Omental fat pad (tissue), 4 donors: ENCODE results near the gene GART. TPM values are rescaled to one million over a fixed set of nuclear protein-coding genes. Genes with fewer than 3 reads are reported as not detected.

Source experiments
- ATAC-seq: fragments of 150-250 bp; one replicate; pipeline ENCODE4 v1.9.1; 2016; ENCODE audit warnings: mild to moderate bottlenecking, moderate library complexity; ENCODE audit not compliant: low FRiP score
- DNase-seq: peaks from one replicate; pipeline ENCODE4 v3.0.0-alpha.2; 2019; ENCODE audit warnings: low spot score
- total RNA-seq, 4 donors: library from RNA; depleted of rRNA; stranded (reverse); fragments of >200 nt; gene quantifications; one replicate each; pipeline ENCODE4 v1.1.0, GENCODE V29; 2016
- TF ChIP-seq, protein P1 (sequence below), 3 donors: fragments of 450-650 bp; IDR thresholded peaks; one replicate each; pipeline ENCODE4 v1.5.1; 2016 to 2017; ENCODE audit warnings: antibody characterized with exemption in 3 of 3, mild to moderate bottlenecking in 3 of 3, moderate library complexity in 2 of 3

The GART gene
- total RNA-seq, 4 donors from 2014 or later = 102 to 208 (median 127) TPM

DNA sequence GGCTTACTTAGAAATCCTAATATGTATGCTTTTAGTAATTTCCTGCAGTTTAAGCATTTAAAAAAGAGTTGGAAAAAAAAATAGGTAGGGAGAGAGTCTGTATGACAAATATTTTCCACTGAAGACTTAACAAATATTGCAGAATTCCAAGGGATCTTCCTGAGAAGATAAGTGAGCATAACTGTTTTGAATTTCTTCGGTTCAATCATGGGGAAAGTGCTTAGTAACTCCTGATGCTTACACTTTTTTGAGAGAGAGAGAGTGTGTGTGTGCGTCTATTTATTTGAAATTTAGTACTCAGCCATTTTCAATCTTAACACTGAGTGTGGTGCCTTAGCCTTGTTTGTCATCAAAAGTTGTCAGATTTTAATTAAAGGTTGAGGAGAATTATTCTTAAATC is 19.5 kb upstream of the GART start:
- TF ChIP-seq, protein P1, sequence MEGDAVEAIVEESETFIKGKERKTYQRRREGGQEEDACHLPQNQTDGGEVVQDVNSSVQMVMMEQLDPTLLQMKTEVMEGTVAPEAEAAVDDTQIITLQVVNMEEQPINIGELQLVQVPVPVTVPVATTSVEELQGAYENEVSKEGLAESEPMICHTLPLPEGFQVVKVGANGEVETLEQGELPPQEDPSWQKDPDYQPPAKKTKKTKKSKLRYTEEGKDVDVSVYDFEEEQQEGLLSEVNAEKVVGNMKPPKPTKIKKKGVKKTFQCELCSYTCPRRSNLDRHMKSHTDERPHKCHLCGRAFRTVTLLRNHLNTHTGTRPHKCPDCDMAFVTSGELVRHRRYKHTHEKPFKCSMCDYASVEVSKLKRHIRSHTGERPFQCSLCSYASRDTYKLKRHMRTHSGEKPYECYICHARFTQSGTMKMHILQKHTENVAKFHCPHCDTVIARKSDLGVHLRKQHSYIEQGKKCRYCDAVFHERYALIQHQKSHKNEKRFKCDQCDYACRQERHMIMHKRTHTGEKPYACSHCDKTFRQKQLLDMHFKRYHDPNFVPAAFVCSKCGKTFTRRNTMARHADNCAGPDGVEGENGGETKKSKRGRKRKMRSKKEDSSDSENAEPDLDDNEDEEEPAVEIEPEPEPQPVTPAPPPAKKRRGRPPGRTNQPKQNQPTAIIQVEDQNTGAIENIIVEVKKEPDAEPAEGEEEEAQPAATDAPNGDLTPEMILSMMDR (IDR thresholded peaks at IDR 0.05) = no peak
- no peak for ATAC-seq
- DNase-seq = no peak

DNA sequence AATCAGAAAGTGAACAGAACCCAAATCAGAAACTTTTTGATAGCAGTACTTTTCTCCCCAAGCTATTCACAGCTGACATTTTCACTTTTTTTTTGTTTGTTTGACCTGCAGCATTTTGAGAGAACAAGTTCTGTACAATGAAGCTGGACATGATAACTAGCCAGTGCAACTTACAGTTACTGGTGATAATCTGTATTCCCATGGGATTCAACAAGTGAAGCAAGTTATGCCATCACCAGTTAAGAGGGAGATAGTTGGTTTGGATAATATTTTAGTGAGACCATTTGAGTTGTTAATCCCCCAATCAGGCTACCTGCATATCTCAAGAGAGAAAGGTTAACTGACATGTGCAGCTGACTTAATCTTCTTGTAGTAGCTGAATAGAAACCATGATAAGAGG is 19.0 kb upstream of the GART start:
- DNase-seq (no peak), ATAC-seq (no peak)
- TF ChIP-seq, protein P1 (IDR thresholded peaks at IDR 0.05) = no peak

DNA sequence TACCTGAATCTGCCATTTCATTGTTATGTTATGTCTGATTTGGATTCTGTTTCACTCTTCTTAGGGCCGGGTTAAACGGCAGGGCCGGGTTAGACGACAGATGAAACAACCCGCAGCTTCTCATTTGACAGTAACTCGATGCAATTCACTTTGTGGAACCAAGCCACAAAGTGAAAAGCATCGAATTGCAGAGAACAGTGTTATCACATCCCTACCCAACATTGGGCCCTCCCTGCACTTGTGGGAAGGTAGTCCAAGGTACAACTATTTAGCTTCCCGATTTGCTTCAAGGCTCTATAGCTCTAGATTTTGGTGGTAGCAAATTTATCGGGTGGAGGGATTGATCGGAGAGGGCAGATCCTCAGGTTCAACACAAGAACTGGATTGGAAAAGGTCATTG is 17.9 kb upstream of the GART start:
- TF ChIP-seq, protein P1 (IDR thresholded peaks at IDR 0.05) = no peak
- no peak for ATAC-seq
- DNase-seq = no peak

DNA sequence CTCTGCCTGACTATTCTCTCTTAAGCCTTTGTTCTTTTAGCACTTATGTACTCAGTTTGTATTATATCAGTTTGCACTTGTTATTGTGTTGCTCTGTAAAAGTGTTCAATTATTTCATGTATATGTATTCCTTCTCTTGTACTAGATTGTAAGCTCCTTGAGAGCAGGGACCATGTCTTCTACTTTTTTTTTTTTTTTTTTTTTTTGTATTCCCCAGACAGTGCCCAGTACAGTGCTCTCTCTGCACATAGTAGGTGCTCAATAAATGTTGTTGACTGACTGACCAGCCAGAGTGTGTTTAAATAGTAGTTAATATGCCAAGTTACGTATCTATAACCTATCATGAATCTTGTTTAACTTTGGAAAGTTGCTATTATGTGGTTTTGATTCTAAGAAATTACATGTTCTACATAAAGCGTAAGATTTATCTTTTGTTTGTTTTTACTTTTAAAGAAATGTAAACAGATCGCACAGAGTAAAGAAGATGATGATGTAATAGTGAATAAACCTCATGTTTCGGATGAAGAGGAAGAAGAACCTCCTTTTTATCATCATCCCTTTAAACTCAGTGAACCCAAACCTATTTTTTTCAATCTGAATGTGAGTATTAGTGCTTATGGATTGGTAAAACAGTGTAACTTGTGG is 17.0 kb upstream of the GART start:
- ATAC-seq = no peak
- no peak for DNase-seq
- TF ChIP-seq, protein P1 (IDR thresholded peaks at IDR 0.05) = no peak

- DNase-seq = no peak
- TF ChIP-seq, protein P1 (IDR thresholded peaks at IDR 0.05) = no peak
- ATAC-seq = no peak
Measured at GRCh38 chr21:33557447-33557846, 15.5 kb upstream of the GART start.

DNA sequence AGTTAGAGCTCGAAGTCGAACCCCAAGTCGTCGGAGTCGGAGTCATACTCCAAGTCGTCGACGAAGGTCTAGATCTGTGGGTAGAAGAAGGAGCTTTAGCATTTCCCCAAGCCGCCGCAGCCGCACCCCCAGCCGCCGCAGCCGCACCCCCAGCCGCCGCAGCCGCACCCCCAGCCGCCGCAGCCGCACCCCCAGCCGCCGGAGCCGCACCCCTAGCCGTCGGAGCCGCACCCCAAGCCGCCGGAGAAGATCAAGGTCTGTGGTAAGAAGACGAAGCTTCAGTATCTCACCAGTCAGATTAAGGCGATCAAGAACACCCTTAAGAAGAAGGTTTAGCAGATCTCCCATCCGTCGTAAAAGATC is 13.0 kb upstream of the GART start:
- no peak for DNase-seq
- TF ChIP-seq, protein P1 (IDR thresholded peaks at IDR 0.05) = no peak
- no peak for ATAC-seq

DNA sequence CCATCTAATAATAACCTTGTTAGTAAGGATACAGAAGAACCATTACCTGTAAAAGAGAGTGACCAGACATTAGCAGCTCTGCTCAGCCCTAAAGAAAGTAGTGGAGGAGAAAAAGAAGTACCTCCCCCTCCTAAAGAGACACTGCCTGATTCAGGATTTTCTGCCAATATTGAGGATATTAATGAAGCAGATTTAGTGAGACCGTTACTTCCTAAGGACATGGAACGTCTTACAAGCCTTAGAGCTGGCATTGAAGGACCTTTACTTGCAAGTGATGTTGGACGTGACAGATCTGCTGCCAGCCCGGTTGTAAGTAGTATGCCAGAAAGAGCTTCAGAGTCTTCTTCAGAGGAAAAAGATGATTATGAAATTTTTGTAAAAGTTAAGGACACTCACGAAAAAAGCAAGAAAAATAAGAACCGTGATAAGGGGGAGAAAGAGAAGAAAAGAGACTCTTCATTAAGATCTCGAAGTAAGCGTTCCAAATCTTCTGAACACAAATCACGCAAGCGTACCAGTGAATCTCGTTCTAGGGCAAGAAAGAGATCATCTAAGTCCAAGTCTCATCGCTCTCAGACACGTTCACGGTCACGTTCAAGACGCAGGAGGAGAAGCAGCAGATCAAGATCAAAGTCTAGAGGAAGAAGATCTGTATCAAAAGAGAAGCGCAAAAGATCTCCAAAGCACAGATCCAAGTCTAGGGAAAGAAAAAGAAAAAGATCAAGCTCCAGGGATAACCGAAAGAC is 12.5 kb upstream of the GART start:
- DNase-seq (no peak), ATAC-seq (no peak)
- TF ChIP-seq, protein P1 (IDR thresholded peaks at IDR 0.05) = no peak
